ENCODE measurements around the gene FGF18. TPM values are rescaled to one million over a fixed set of nuclear protein-coding genes. Genes with fewer than 3 reads are reported as not detected.
"Not testable (repeated sequence)": the region's sequence is repeated elsewhere in the genome, so short reads cannot be mapped to it uniquely, and the experiment has no call there.

Gene FGF18
- total RNA-seq, 2 donors from 2014 or later, result 0.81 to 1.6 TPM

DNA sequence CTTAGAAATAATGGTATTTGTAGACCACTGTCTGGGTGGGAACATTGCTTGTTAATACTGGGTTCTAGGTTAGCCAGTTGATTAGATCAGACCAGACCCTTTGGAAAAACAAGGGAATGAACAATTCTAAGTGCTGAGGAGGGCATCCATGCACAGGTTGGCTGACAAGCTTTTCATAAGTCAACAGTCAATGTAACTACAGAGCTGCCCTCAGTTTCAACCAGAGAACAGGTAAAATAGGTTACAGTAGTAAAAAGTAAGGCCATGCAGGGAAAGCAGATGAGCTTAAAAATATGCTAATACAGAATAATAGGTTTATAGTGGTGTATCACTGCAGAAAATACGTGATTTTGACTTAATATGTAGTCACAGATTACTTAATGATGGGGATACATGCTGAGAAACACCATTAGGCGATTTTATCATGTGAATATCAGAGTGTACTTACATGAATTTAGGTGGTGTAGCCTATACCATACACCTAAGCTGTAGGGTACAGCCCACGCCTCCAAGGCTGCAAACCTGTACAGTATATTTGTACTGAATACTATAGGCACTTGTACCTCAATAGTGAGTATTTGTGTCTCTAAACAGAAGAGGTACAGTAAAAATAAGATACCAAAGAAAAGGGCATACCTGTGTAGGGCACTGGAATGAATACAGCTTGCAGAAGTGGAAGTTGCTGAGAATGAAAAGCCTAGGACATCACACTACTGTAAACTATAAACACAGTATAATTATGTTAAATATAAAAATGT, 6.1 kb upstream of the FGF18 start:
- no peak overlapping the region for H3K4me3 ChIP-seq
- H3K4me1 ChIP-seq (ENCODE audit: control insufficient read depth in 1 of 2, low read depth in 2 of 2), result peaks cover 15 to 32% of the 10 kb centered on the region in 2 donors
- DNase-seq (ENCODE audit: low spot score) (no peak), ATAC-seq (ENCODE audit: insufficient number of reproducible peaks, low FRiP score, low read depth) (no peak)
- TF ChIP-seq, protein P1, sequence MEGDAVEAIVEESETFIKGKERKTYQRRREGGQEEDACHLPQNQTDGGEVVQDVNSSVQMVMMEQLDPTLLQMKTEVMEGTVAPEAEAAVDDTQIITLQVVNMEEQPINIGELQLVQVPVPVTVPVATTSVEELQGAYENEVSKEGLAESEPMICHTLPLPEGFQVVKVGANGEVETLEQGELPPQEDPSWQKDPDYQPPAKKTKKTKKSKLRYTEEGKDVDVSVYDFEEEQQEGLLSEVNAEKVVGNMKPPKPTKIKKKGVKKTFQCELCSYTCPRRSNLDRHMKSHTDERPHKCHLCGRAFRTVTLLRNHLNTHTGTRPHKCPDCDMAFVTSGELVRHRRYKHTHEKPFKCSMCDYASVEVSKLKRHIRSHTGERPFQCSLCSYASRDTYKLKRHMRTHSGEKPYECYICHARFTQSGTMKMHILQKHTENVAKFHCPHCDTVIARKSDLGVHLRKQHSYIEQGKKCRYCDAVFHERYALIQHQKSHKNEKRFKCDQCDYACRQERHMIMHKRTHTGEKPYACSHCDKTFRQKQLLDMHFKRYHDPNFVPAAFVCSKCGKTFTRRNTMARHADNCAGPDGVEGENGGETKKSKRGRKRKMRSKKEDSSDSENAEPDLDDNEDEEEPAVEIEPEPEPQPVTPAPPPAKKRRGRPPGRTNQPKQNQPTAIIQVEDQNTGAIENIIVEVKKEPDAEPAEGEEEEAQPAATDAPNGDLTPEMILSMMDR (IDR thresholded peaks at IDR 0.05), result no peak
- no peaks in the 10 kb centered on the region for H3K9me3 ChIP-seq
- H3K36me3 ChIP-seq, result peaks cover 4% of the 10 kb centered on the region
- H3K27ac ChIP-seq, result no peak overlapping the region
- no peaks in the 10 kb centered on the region for H3K27me3 ChIP-seq (replicated peaks; ENCODE audit: insufficient read depth)

- H3K4me3 ChIP-seq; H3K9me3 ChIP-seq; ATAC-seq (ENCODE audit: insufficient number of reproducible peaks, low FRiP score, low read depth); H3K27me3 ChIP-seq (replicated peaks; ENCODE audit: insufficient read depth); H3K27ac ChIP-seq; H3K36me3 ChIP-seq; DNase-seq (ENCODE audit: low spot score): not testable (repeated sequence)
- H3K4me1 ChIP-seq (ENCODE audit: control insufficient read depth in 1 of 2, low read depth in 2 of 2), result peaks cover 12 to 36% of the 10 kb centered on the region in 2 donors
Observed at GRCh38 chr5:171413993-171414392, 5.5 kb upstream of the FGF18 start.

GRCh38 chr5:171415115-171415730, 4.2 kb upstream of the FGF18 start:
- H3K4me1 ChIP-seq (ENCODE audit: control insufficient read depth in 1 of 2, low read depth in 2 of 2), result peaks cover 12 to 36% of the 10 kb centered on the region in 2 donors
- H3K27ac ChIP-seq, result no peak overlapping the region
- TF ChIP-seq, protein P1 (IDR thresholded peaks at IDR 0.05), result no peak
- peaks cover 2% of the 10 kb centered on the region for H3K36me3 ChIP-seq
- H3K9me3 ChIP-seq, result no peaks in the 10 kb centered on the region
- no peak overlapping the region for H3K4me3 ChIP-seq
- no peaks in the 10 kb centered on the region for H3K27me3 ChIP-seq (replicated peaks; ENCODE audit: insufficient read depth)
- ATAC-seq (ENCODE audit: insufficient number of reproducible peaks, low FRiP score, low read depth), result no peak
- no peak for DNase-seq (ENCODE audit: low spot score)

GRCh38 chr5:171416160-171417049, 3.0 kb upstream of the FGF18 start:
- H3K9me3 ChIP-seq, result no peaks in the 10 kb centered on the region
- peaks cover 14 to 34% of the 10 kb centered on the region in 2 donors for H3K4me1 ChIP-seq (ENCODE audit: control insufficient read depth in 1 of 2, low read depth in 2 of 2)
- H3K4me3 ChIP-seq, result no peak overlapping the region
- DNase-seq (ENCODE audit: low spot score), result no peak
- no peak overlapping the region for H3K27ac ChIP-seq
- no peaks in the 10 kb centered on the region for H3K36me3 ChIP-seq
- no peaks in the 10 kb centered on the region for H3K27me3 ChIP-seq (replicated peaks; ENCODE audit: insufficient read depth)
- no peak for ATAC-seq (ENCODE audit: insufficient number of reproducible peaks, low FRiP score, low read depth)
- TF ChIP-seq, protein P1 (IDR thresholded peaks at IDR 0.05), result no peak

DNA sequence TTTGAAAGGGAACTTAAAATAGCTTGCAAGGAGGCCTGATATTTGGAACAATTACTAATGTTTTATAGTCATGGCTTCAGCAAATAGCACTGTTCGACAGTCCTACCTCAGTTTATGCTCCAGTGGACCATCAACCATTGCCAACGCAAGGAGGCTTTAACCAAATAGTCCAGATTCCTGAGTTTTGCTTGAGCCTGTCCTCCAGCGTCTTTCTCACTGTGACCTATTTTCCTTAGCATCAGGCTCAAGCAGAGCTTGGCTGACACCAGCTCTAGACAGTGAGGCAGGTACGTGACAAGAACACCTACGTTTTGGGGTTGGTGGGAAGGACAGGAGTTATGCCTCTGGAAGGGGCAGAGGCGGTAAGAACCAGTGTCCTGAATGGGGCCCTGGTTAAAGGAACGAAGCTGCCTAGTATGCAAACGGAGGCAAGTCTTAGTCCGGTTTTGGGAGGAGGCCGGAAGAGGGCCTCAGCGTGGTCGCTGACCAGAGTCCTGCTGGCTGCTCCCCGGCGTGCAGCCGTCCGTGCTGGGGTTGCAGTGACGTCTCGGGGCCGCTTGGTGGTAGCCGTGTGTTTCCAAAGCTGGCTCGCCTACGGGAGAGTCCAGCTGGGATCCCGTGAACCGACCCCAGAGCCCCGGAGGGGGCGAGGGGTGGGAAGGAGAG, 998 bp upstream of the FGF18 start:
- H3K4me1 ChIP-seq (ENCODE audit: control insufficient read depth in 1 of 2, low read depth in 2 of 2), result peaks cover 14 to 31% of the 10 kb centered on the region in 2 donors
- H3K27ac ChIP-seq, result no peak overlapping the region
- peak overlapping the region; percentile 70 for H3K4me3 ChIP-seq
- H3K9me3 ChIP-seq, result no peaks in the 10 kb centered on the region
- TF ChIP-seq, protein P1 (IDR thresholded peaks at IDR 0.05), result peak; percentile 99
- H3K36me3 ChIP-seq, result no peaks in the 10 kb centered on the region
- peak; percentile 22 for DNase-seq (ENCODE audit: low spot score)
- H3K27me3 ChIP-seq (replicated peaks; ENCODE audit: insufficient read depth), result no peaks in the 10 kb centered on the region
- ATAC-seq (ENCODE audit: insufficient number of reproducible peaks, low FRiP score, low read depth), result no peak

Measured in thoracic aorta (tissue), 2 donors.